ENCODE measurements around the gene CAP2.
"Not testable (repeated sequence)": the region's sequence is repeated elsewhere in the genome, so short reads cannot be mapped to it uniquely, and the experiment has no call there.

Gene CAP2

DNA sequence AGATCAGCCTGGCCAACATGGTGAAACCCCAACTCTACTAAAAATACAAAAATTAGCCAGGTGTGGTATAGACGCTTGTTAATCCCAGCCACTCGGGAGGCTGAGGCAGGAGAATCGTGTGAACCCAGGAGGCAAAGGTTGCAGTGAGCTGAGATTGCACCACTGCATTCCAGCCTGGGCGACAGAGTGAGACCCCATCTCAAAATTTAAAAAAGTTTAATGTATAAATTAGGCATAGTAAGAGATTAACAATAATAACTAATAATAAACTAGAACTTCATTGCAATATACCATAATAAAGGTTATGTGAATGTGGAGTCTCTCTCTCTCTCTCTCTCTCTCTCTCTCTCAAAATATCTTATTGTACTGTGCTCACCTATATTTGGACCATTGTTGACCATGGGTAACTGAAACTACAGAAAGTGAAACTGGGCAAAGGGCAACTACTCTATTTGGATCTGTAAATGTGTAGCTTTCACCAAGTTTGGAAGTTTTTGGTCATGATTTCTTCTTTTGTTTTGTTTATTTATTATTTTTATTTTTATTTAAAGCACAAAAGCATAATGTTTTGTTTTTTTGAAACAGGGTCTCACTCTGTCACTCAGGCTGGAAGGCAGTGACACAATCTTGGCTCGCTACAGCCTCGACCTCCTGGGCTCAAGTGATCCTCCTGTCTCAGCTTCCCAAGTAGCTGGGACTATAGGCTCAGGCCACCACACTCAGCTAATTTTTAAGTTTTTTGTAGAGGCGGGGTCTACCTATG is 12.0 kb downstream of the CAP2 start:
- DNase-seq, result not testable (repeated sequence)

DNA sequence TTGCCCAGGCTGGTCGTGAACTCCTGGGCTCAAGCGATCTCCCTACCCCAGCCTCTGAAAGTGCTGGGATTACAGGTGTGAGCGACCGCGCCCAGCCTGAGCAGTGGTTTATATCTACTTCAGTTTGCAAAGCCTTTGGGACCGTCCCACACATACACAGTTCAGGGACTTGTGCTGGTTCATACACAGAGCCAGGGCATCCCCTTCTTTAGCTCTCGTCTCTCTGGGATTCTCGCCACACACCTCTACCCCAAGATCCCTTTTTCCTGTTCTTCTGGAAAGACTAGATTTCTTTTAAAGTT is 12.5 kb downstream of the CAP2 start:
- DNase-seq, result no peak

DNA sequence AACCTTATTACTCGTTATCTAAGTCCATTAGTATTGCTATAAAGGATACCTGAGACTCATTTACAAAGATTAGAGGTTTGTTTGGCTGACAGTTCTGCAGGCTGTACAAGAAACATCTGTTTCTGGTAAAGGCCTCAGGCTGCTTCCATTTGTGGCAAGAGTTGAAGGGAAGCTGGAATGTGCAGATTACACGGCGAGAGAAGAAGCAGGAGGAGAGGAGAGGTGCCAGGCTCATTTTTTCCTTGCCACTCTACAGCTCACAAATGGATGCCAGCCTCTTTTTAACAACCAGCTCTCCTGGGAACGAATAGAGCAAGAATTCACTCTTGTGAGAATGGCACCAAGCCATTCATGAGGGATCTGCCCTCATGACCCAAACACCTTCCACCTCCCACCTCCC is 14.7 kb downstream of the CAP2 start:
- DNase-seq, result no peak

DNA sequence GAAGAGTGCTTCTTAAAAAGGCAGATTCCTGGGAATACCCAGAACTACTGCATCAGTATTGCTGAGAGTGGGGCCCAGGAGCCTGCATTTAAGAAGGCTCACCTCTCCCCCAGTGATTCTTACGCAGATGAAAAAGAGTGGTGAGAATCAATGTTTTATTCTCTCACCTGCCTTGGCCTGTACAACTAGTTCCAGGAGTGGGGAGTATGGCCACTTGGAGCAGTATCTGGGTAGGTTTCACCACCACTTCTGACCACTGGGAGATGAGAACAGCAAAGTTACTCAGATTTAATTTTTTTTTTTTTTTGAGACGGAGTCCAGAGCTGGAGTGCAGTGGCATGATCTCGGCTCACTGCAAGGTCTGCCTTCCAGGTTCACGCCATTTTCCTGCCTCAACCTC is 16.9 kb downstream of the CAP2 start:
- no peak for DNase-seq

DNA sequence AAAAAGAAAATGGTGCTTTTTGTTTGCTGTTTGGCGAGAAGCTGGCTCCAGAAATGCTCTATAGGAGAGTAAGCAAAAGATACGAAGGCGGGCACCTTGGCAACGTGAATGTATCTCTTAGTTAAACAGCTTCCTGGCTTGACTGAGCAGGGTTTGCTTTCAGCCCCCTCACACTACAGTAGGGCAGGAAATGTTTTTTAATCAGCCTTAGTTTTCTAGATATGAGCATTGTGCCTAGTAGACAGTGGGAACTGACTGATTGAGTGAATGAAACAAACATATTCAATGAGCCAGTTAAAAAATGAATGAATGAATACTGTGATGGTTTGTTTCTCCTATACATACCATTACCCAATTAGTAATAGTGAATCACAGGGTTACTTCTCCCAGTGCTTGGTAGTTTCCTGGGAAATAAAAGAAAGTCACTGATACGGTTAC is 19.9 kb downstream of the CAP2 start:
- DNase-seq, result no peak

DNA sequence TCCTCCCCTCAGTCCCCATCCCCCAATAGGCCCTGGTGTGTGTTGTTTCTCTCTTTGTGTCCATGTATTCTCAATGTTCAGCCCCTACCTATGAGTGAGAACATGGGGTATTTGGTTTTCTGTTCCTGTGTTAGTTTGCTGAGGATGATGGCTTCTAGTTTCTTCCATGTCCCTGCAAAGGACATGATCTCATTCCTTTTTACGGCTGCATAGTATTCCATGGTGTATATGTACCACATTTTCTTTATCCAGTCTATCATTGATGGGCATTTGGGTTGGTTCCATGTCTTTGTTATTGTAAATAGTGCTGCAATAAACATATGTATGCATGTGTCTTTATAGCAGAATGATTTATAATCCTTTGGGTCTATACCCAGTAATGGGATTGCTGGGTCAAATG is 21.0 kb downstream of the CAP2 start:
- DNase-seq, result not testable (repeated sequence)

DNA sequence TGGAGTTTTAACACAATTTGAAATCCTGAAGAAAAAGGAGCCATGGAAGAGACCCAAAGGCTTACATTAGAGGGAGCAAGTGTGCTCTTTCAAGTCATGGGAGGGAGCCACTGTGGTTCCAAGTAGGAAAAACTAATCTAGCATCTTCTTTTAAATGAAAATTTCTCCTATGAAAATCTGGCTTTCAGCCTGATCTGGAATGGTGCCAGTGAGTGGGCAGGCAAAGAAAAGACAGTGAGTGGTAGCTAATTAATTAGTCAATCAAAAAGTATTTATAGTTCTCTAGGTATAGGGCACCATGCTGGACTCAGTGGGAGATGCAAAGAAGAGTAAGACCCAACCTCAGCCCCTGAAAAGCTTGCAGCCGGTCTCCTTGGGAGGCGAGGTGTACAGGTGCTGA is 21.9 kb downstream of the CAP2 start:
- DNase-seq, result no peak

DNA sequence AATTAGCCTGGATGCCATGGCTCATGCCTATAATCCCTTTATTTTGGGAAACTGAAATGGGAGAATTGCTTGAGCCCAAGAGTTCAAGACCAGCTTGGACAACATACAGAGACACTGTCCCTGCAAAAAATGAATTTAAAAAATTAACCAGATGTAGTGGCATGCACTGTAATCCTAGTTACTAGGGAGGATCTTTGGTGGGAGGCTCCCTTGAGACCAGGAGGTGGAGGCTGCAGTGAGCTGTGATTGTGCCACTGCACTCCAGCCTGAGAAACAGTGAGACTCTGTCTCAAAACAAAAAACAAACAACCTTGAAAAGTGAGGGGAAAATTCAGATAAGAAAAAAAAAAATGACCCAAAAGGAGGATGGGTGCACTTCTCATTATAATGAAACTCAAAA is 23.4 kb downstream of the CAP2 start:
- no peak for DNase-seq

DNA sequence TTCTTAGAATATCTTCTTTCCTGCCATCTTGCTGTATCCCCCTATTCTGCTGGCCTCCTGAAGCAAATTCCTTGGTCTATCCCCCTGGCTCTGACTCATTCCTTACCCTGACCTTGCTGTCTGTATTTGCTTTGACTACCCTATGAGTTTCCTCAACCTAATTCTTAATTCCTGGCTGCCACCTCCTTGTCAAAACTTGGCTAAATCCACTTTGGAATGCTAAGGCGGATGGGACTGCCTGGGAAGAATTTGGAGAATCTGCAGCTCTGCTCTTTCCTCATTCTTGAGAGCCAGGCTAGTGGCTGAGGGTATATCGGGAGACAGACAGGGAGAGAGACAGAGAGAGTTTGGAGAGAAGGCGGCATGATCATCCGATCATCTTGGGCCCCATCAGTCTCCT is 24.4 kb downstream of the CAP2 start:
- no peak for DNase-seq

DNA sequence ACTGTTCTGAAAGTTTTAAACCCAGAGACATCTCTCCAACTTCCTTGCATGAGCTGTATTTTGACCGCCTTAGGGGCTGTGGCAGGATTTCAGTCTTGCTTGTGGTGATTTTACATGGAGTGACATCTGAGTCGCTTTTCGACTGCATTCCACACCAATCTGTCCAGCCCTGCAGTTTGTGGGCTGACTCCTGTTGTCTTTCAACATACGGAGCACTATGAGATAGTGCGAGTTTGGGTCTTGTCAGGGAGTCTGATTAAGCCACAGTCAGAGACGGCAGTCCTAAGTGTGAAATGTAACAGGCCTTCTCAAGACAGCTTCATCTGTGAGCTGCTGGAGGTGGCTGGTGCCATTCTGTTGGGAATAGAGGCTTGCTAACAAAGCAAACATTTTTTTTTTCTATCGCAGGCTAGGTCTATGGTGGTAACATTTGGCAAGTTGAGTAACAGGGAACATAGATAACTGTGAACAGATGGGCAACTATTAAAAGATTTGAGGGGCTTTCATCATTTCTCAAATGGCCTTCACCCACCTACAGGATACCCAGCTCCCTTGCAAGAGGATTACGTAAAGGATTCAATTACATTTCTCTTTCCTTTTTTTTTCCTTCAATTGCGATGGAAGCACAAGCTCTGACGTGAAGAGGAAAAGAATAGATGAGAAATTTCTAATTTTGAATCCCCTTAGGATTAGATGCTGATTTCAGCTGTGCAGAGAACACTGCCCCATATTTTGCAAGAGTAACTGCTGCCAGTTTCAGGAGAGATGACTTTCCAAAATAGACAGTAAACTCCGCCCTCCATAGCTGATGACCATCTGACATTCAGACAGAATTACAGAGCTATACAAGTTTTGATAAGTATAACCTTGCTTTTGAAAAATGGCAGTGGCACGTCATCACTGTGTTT is 25.1 kb downstream of the CAP2 start:
- DNase-seq, result no peak

DNA sequence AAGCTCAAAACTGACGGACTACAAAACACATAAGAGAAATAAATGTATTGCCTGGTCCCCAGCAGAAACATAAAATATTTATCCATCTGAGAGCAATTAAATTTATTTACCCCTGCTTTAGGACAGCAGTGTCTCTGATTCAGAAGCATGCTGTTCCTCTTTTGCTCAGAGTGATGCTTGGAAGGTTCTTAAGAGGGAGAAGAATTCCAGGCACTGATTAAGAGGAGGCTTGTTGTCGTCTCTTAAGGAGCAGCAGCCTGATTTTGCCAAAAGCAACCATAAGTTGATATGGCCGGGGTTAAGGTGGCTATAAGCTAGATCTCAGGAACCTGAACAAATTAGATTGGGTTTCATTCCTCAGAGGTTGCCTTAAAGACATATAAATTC is 25.8 kb downstream of the CAP2 start:
- no peak for DNase-seq

DNA sequence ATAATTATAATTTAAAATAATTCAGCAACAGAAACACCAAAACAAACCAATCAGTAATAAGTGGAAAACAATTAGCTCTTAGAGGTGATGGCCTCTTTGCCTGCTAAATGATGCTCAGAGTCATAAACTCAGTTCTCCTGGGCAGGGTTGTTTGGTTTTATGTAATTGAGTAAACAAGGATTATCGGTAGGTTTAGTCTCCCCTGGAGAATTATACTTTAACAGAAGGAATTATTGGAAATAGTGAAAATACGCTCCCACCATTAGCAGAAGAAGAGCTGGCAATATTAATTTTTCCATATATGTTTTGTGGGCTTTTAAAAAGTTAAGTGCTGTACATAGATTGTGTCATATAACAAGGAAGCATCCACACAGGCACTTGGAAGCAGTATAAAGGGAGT is 27.0 kb downstream of the CAP2 start:
- DNase-seq, result no peak

DNA sequence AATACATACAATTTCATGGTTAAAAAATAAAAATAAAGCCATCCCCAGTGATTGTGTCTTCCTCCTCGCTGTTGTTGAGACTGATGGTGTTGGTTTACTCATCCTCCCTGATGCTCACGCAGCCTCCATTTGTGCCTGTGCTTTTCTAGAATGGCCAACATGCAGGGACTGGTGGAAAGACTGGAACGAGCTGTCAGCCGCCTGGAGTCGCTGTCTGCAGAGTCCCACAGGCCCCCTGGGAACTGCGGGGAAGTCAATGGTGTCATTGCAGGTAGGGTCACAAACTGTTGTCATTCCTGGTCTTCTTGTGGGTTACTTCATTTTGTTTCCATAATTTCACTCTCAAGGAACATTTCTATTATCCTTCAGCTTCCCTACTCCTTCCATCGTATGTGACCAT is 28.0 kb downstream of the CAP2 start:
- DNase-seq, result no peak

DNA sequence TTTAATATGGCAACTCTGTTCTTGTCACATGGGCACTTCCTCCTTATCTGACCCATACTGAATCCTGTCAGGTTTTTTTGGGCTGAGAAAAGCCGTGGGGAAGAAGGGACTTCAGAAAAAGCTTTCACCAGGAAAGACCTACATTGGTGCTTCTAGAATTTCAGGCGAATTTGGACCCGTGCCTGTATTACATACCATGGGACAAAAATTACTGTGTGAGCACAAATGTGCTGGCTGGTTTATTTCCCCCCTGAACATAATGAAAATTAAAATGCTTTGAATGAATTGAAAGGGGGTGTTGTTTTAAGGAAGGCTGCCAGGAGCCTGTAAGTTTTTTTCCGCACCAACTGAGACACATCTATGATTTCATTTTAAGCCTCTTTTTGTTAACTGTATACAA is 29.6 kb downstream of the CAP2 start:
- no peak for DNase-seq

DNA sequence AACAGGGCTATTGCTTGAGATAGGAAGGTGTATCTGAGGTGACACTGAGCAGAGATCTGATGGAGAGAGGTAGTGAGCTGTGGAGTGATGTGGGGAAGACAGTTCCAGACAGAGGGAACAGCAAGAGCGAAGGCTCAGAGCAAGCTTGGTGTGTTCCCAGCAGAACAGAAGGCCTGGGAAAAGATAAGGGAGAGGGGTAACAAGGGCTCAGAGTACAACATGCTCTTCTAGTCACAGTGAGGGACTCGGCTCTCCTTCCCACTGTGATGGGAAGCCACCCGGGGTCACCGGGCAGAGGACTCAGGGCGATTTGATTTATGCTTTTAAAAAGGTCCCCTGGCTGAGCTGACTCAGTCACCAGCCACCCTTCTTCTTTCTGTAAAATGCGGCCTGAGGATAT is 33.7 kb downstream of the CAP2 start:
- no peak for DNase-seq

DNA sequence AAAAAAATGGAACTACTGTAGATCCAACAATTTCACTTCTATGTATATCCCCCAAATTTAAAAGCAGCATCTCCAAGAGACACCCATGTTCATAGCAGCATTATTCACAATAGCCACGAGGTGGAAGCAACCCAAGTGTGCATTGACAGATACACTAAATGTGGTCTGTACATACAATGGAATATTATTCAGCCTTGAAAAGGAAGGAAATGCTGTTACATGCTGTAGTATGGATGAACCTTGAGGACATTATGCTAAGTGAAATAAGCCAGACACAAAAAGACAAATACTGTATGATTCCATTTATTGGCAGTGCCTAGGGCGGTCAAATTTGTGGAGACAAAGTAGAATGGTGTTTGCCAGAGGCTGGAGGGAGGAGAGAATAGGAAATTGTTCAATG is 34.2 kb downstream of the CAP2 start:
- no peak for DNase-seq

DNA sequence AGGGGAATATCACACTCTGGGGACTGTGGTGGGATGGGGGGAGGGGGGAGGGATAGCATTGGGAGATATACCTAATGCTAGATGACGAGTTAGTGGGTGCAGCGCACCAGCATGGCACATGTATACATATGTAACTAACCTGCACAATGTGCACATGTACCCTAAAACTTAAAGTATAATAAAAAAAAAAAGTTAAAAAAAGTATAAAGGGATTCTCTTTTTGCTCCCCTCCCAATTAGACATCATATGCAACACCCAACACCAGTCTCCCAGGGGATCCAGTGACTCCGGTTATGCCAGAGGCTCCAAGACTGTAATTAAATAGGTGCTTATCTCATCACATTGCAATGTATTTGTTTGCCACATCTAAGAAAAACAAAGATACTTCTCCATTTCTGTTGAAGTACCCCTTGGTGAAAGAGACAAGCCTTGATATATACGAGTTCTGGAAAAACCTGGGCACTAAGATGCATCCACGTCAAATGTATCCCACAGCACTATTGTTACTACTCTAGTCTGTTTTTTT is 35.3 kb downstream of the CAP2 start:
- not testable (repeated sequence) for DNase-seq

DNA sequence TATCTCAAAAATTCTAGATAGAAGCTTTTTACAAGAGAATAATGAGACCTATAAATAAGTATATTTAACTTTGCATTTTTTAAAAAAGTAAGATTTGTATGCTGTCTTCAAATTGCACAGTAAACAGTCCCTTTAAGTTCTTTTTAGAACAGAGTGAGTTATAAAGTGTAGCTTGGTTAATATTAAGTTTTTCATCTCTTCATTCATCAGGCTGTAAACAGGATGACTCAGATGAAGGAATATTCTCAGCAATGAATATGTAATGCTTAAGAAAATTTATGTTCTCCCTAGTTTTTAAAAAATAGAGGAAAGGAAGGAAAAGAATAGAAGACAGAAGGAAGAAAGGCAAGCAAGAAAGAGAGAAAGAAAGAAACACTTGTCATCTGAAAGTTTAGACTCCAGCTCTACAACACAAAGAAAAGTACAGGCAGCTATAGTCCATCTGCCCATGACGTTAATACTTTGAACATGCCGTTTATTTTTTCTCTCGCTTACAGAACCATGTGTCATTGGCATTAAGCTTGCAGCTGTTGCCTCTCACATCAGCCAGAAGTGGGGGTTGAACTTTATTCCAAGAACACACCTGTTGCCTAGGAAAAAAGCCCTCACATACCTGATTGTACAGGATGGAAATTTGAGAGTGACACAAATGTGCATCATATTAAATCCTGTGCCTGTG is 36.1 kb downstream of the CAP2 start:
- DNase-seq, result peak; percentile 54

DNA sequence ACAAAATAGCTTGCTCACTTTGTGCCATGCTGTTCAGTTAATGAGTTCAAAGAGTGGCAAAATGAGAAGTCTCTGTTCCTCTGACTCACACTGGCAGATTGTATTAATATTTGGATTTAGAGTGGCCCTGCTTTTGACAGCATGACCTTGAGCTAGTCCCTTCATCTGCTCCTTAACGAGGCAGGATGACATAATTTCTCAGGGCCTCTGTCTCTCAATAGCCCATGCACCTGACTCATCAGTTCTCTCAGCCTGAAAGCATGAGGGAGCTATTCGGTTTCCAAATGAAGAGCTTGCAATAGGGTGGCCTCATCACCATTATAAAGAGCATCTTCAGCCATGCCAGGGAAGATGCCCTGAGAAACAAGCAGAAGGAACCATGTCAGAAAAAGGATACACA is 38.2 kb downstream of the CAP2 start:
- DNase-seq, result no peak

DNA sequence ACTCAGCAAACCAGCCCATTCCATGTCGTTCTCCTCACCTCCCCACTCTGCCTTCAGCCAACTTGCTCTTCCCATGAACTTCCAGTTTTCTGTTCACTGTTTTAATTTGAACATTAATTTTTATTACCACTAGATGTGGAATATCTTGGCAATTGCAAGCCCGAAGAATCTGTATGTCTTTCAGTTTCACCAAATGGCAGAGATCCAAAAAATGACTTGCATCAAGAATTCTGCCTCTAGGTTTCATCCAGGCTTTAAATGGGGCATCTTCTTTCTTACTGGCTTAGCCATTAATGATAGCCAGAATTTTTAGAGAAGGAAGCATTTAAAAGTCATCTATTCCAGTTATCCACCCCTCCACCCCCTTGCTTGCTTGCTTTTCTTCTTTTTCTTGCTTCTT is 39.0 kb downstream of the CAP2 start:
- no peak for DNase-seq

DNA sequence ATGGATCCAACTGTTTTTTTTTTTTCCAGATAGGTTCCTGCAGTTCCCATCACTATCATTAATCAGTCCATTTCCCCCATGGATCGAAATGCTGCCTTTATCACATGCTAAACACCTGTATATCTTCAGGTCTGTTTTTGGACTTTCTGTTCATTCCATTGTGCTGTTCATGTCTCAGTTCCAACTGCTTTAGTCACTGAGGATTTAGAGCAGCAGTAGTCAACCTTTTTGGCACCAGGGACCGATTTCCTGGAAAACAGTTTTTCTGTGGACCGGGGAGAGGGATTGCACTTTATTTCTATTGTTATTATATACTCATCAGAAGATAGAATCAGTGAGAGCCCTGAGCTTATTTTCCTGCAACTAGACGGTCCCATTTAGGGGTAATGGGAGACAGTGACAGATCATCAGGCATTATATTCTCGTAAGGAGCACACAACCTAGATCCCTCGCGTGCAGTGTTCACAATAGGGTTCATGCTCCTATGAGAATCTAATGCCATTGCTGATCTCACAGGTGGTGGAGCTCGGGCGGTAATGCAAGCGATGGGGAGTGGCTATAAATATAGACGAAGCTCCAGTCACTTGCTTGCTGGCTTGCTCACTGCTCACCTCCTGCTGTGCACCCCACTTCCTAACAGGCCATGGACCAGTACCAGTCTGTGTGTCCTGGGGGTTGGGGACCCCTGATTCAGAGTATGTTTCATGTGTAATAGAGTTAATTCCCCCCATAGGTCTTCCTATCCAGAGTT is 46.0 kb downstream of the CAP2 start:
- no peak for DNase-seq

DNA sequence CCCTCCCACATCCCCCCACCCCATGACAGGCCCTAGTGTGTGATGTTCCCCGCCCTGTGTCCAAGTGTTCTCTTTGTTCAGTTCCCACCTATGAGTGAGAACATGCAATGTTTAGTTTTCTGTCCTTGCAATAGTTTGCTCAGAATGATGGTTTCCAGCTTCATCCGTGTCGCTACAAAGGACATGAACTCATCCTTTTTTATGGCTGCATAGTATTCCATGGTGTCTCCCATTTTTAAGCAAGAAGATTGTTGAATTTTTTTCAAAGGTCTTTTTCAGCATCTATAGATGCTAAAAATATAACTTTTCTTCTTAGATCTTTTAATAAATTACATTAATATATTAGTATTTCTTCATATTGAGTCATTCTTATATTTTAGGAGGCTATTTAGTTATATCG is 47.4 kb downstream of the CAP2 start:
- DNase-seq, result not testable (repeated sequence)

DNA sequence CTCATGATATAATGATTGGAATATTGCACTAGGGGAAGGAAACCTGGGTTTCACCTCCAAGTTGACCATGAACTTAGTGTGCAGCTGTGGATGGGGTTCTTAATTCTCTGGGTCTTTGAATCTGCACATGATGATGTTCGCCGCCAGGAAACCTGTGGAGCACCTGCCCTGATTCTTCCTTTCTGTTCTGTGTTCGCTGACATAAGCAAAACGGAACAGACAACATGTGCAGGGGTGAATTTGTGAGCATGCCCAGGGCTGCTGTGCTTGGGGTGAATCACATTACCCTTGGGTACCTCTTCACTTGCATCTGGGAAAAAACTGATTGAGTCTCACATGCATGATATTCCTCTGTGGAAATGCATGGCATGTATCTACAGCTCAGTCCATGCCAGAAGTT is 48.8 kb downstream of the CAP2 start:
- no peak for DNase-seq

Measured in right forelimb (tissue), 1 donor.